Measurements from ENCODE around the gene GALNT18.
"Not testable (repeated sequence)": the region's sequence is repeated elsewhere in the genome, so short reads cannot be mapped to it uniquely, and the experiment has no call there.

GALNT18 gene

DNA sequence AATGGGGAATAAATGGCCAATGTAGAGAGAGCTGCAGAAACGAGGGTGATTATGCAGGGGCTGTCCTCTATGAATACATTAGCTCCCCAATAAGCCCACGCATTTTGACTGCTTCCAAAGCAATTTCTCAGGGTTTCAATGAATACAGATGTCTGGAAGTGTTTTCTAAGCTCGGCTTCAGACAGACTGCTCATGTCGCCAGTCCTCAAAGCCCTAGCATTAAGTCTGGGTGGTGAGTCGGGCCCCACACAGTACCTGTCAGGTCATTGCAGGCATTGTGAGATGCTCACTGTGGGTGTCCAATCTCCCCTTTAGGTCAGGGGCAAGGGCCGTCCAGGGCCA is 250.9 kb downstream of the GALNT18 start:
- no peak overlapping the region for H3K4me3 ChIP-seq (ENCODE audit: control insufficient read depth in 1 of 7, extremely low read depth in 1 of 7, insufficient read depth in 4 of 7, low read depth in 2 of 7, low read length in 6 of 7)
- no peak for DNase-seq
- no peaks in the 10 kb centered on the region for H3K27me3 ChIP-seq (replicated peaks in 2 of 5; ENCODE audit: control insufficient read depth in 4 of 5, insufficient read depth in 5 of 5, low read length in 4 of 5)
- peaks cover 0 to 6% (median 1%) of the 10 kb centered on the region in 5 experiments for H3K9me3 ChIP-seq (ENCODE audit: control extremely low read depth in 1 of 5, control insufficient read depth in 4 of 5, insufficient read depth in 2 of 5, low read depth in 1 of 5, low read length in 4 of 5)
- no peak overlapping the region for H3K27ac ChIP-seq (ENCODE audit: insufficient read depth in 1 of 2, low read depth in 1 of 2, low read length in 2 of 2, poor library complexity in 1 of 2, severe bottlenecking in 2 of 2)
- H3K36me3 ChIP-seq (ENCODE audit: control insufficient read depth in 4 of 4, insufficient read depth in 4 of 4, low read length in 3 of 4), result no peaks in the 10 kb centered on the region
- ChIA-PET CTCF (no interaction called here), POLR2A (no interaction called here)
- 98% methylated on average over 5 of the region's 6 CpGs for WGBS (ENCODE audit: insufficient coverage)
- no peaks in the 10 kb centered on the region for H3K4me1 ChIP-seq (ENCODE audit: control extremely low read depth in 1 of 4, control insufficient read depth in 4 of 4, insufficient read depth in 4 of 4, low read length in 3 of 4)

DNA sequence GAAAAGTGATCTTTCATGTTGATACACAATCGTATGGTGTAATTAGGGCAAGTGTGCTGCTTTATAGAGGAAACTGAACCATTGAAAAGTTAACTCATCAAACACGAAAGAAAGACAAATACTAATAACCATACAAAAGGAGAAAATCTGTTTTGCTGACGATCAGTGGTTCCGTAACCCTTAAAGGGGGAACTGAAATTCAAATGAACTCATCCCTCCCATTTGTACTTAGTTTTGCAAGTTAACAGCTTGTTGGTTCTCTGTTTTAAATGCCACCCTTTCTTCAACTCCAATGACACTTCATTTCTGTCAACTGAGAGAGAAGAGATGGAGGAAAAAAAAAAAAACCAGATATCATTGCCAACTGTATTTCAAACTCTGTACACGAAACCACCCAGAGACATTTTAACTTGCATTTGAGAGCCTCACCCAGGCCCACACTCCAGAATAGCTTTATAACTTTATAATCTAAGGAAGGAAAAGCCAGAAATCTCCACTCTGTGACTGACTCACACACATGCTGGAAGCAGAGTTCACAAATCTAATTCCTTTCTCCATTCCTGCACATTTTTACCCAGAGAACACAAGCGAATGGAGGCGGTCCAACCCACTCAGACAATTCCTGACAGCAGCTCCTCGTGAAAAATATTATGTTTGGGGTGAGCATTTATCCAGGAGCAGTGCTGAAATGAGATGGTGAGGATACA is 251.4 kb downstream of the GALNT18 start:
- Histone ChIP-seq H3K36me3 (ENCODE audit: control insufficient read depth in 4 of 4, insufficient read depth in 4 of 4, low read length in 3 of 4) (no peaks in the 10 kb centered on the region), H3K9me3 (ENCODE audit: control extremely low read depth in 1 of 5, control insufficient read depth in 4 of 5, insufficient read depth in 2 of 5, low read depth in 1 of 5, low read length in 4 of 5) (peaks cover 0 to 6% (median 1%) of the 10 kb centered on the region in 5 experiments), H3K4me1 (ENCODE audit: control extremely low read depth in 1 of 4, control insufficient read depth in 4 of 4, insufficient read depth in 4 of 4, low read length in 3 of 4) (no peaks in the 10 kb centered on the region), H3K27ac (ENCODE audit: insufficient read depth in 1 of 2, low read depth in 1 of 2, low read length in 2 of 2, poor library complexity in 1 of 2, severe bottlenecking in 2 of 2) (no peak overlapping the region), H3K27me3 (replicated peaks in 2 of 5; ENCODE audit: control insufficient read depth in 4 of 5, insufficient read depth in 5 of 5, low read length in 4 of 5) (no peaks in the 10 kb centered on the region), H3K4me3 (ENCODE audit: control insufficient read depth in 1 of 7, extremely low read depth in 1 of 7, insufficient read depth in 4 of 7, low read depth in 2 of 7, low read length in 6 of 7) (no peak overlapping the region)
- WGBS (ENCODE audit: insufficient coverage), result 90% methylated on average over 4 of the region's 8 CpGs
- CTCF ChIA-PET, result no interaction called here
- no peak for DNase-seq
- POLR2A ChIA-PET, result no interaction called here

DNA sequence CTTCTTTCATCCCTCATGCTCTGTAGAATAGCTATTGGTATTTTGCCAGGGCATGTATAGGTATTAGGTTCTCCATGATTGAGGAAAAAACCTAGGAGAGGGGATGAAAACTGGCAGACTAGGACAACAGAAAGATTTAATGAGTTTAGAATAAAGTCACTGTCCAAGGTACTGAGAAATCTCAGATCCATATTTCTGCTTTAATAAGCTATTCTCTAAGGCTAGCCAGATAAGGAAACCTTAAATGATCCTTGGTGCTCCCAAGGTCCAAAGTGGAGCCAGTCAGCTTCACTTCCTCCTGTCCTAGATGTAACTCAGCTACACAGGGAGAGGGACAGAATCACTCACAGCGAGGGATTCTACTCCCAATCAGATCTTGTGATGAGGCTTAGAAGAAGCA is 255.0 kb downstream of the GALNT18 start:
- H3K4me3 ChIP-seq (ENCODE audit: control insufficient read depth in 1 of 7, extremely low read depth in 1 of 7, insufficient read depth in 4 of 7, low read depth in 2 of 7, low read length in 6 of 7), result no peak overlapping the region
- H3K27ac ChIP-seq (ENCODE audit: insufficient read depth in 1 of 2, low read depth in 1 of 2, low read length in 2 of 2, poor library complexity in 1 of 2, severe bottlenecking in 2 of 2), result no peak overlapping the region
- DNase-seq, result no peak
- no peaks in the 10 kb centered on the region for H3K36me3 ChIP-seq (ENCODE audit: control insufficient read depth in 4 of 4, insufficient read depth in 4 of 4, low read length in 3 of 4)
- ChIA-PET CTCF (no interaction called here), POLR2A (no interaction called here)
- WGBS (ENCODE audit: insufficient coverage), result 83% methylated on average over 1 of the region's 1 CpG
- H3K9me3 ChIP-seq (ENCODE audit: control extremely low read depth in 1 of 5, control insufficient read depth in 4 of 5, insufficient read depth in 2 of 5, low read depth in 1 of 5, low read length in 4 of 5), result peaks cover 0 to 6% (median 1%) of the 10 kb centered on the region in 5 experiments
- H3K27me3 ChIP-seq (replicated peaks in 2 of 5; ENCODE audit: control insufficient read depth in 4 of 5, insufficient read depth in 5 of 5, low read length in 4 of 5), result no peaks in the 10 kb centered on the region
- no peaks in the 10 kb centered on the region for H3K4me1 ChIP-seq (ENCODE audit: control extremely low read depth in 1 of 4, control insufficient read depth in 4 of 4, insufficient read depth in 4 of 4, low read length in 3 of 4)

DNA sequence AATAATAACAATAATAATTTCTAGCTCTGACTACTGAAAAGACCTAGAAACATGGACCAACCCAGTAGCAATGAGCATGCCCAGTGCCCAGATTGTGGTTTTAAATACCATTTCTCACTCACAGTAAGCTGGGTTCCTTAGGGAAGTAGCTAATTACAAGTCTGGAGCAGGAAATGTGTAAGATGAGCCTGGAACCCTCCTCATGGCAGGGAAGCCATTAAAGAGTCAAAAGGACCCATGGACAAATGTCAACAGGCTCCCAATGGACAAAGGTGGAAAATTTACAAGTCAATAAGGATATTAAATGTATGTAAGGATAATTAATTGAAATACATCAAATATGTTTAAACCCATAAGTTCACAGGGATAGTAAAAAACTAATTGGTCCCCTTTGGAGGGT is 258.1 kb downstream of the GALNT18 start:
- H3K27ac ChIP-seq (ENCODE audit: insufficient read depth in 1 of 2, low read depth in 1 of 2, low read length in 2 of 2, poor library complexity in 1 of 2, severe bottlenecking in 2 of 2), result no peak overlapping the region
- CTCF ChIA-PET, result no interaction called here
- H3K4me3 ChIP-seq (ENCODE audit: control insufficient read depth in 1 of 7, extremely low read depth in 1 of 7, insufficient read depth in 4 of 7, low read depth in 2 of 7, low read length in 6 of 7), result no peak overlapping the region
- peaks cover 0 to 6% (median 1%) of the 10 kb centered on the region in 5 experiments for H3K9me3 ChIP-seq (ENCODE audit: control extremely low read depth in 1 of 5, control insufficient read depth in 4 of 5, insufficient read depth in 2 of 5, low read depth in 1 of 5, low read length in 4 of 5)
- DNase-seq, result no peak
- H3K27me3 ChIP-seq (replicated peaks in 2 of 5; ENCODE audit: control insufficient read depth in 4 of 5, insufficient read depth in 5 of 5, low read length in 4 of 5), result peaks cover 0 to 4% (median 0%) of the 10 kb centered on the region in 5 experiments
- H3K36me3 ChIP-seq (ENCODE audit: control insufficient read depth in 4 of 4, insufficient read depth in 4 of 4, low read length in 3 of 4), result no peaks in the 10 kb centered on the region
- POLR2A ChIA-PET, result no interaction called here
- H3K4me1 ChIP-seq (ENCODE audit: control extremely low read depth in 1 of 4, control insufficient read depth in 4 of 4, insufficient read depth in 4 of 4, low read length in 3 of 4), result no peaks in the 10 kb centered on the region

DNA sequence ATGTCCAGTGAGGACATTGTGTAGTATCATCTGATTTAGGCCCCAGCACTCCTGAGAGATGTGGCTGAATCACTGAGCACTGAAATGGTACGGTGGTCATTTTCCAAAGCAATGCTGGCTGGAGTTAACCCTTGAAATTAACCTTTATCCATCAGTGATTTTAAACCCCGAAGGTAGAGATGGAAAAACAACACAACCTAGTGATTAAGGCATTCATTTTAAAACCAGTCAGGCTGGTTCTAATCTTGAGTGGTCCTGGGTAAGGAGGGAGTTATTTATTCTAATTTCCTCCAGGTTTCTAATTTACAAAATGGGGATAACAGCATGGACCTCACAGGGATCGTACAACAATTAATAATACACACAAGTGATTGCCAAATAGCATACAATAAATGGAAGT is 262.2 kb downstream of the GALNT18 start:
- Histone ChIP-seq H3K4me3 (ENCODE audit: control insufficient read depth in 1 of 7, extremely low read depth in 1 of 7, insufficient read depth in 4 of 7, low read depth in 2 of 7, low read length in 6 of 7) (no peak overlapping the region), H3K36me3 (ENCODE audit: control insufficient read depth in 4 of 4, insufficient read depth in 4 of 4, low read length in 3 of 4) (no peaks in the 10 kb centered on the region), H3K4me1 (ENCODE audit: control extremely low read depth in 1 of 4, control insufficient read depth in 4 of 4, insufficient read depth in 4 of 4, low read length in 3 of 4) (no peaks in the 10 kb centered on the region), H3K9me3 (ENCODE audit: control extremely low read depth in 1 of 5, control insufficient read depth in 4 of 5, insufficient read depth in 2 of 5, low read depth in 1 of 5, low read length in 4 of 5) (no peaks in the 10 kb centered on the region), H3K27ac (ENCODE audit: insufficient read depth in 1 of 2, low read depth in 1 of 2, low read length in 2 of 2, poor library complexity in 1 of 2, severe bottlenecking in 2 of 2) (no peak overlapping the region), H3K27me3 (replicated peaks in 2 of 5; ENCODE audit: control insufficient read depth in 4 of 5, insufficient read depth in 5 of 5, low read length in 4 of 5) (peaks cover 0 to 16% (median 3%) of the 10 kb centered on the region in 5 experiments)
- ChIA-PET CTCF (no interaction called here), POLR2A (no interaction called here)
- 100% methylated on average over 1 of the region's 3 CpGs for WGBS (ENCODE audit: insufficient coverage)
- no peak for DNase-seq

DNA sequence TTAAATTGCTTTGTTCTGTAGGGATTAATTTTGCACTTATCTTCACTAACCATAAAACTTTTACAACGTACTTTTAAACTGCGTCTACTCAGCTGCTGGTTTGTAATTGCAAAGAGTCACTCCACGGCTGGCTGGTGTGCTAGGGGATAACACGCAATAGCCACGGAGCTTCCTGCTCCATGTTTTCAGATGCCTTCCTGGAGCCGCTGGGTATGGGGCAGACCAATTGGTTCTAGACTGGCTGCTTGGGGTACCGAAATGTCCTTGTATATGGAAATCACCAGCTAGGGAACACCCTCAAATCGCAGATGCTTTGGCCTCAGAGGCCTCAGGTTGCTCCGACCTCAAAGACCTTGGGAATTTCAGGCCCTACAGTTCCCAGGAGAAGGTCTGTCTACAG is 265.0 kb downstream of the GALNT18 start:
- Histone ChIP-seq H3K27ac (ENCODE audit: insufficient read depth in 1 of 2, low read depth in 1 of 2, low read length in 2 of 2, poor library complexity in 1 of 2, severe bottlenecking in 2 of 2) (no peak overlapping the region), H3K36me3 (ENCODE audit: control insufficient read depth in 4 of 4, insufficient read depth in 4 of 4, low read length in 3 of 4) (no peaks in the 10 kb centered on the region), H3K4me1 (ENCODE audit: control extremely low read depth in 1 of 4, control insufficient read depth in 4 of 4, insufficient read depth in 4 of 4, low read length in 3 of 4) (no peaks in the 10 kb centered on the region), H3K27me3 (replicated peaks in 2 of 5; ENCODE audit: control insufficient read depth in 4 of 5, insufficient read depth in 5 of 5, low read length in 4 of 5) (peaks cover 0 to 16% (median 3%) of the 10 kb centered on the region in 5 experiments), H3K4me3 (ENCODE audit: control insufficient read depth in 1 of 7, extremely low read depth in 1 of 7, insufficient read depth in 4 of 7, low read depth in 2 of 7, low read length in 6 of 7) (no peak overlapping the region), H3K9me3 (ENCODE audit: control extremely low read depth in 1 of 5, control insufficient read depth in 4 of 5, insufficient read depth in 2 of 5, low read depth in 1 of 5, low read length in 4 of 5) (no peaks in the 10 kb centered on the region)
- 90% methylated on average over 9 of the region's 9 CpGs for WGBS (ENCODE audit: insufficient coverage)
- ChIA-PET CTCF (interaction anchor here (1.0 kb wide), 1 partner anchor 431 kb away, joined by 3 read pairs; no protein-coding TSS in a partner anchor), POLR2A (no interaction called here)
- DNase-seq, result no peak

DNA sequence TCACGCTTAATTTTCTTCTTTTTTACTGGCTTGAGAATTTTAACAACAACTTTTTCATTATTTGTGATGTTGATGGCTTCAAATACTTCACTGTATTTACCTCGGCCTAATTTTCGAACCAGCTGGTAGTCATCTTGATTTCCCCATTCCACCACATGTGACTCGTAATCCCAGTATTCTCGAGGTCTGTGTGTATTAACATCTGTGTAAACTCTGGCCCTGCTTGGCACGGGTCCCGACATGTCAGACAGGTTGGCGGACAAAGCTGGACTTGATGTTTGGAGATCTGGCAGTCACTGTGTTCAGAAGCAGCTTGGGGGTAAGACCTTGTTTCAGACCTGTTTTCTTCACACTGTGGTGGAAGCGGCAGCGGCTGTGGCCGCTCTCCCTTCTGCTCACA is 268.9 kb downstream of the GALNT18 start, which contains the start of gene CSNK2A3:
Gene CSNK2A3 (minus strand): TSS at position 373 of the 400 bp plus-strand sequence. CDS start 131 bp downstream, at position 242.
- H3K36me3 ChIP-seq (ENCODE audit: control insufficient read depth in 4 of 4, insufficient read depth in 4 of 4, low read length in 3 of 4); POLR2A ChIA-PET; H3K4me1 ChIP-seq (ENCODE audit: control extremely low read depth in 1 of 4, control insufficient read depth in 4 of 4, insufficient read depth in 4 of 4, low read length in 3 of 4); CTCF ChIA-PET; H3K9me3 ChIP-seq (ENCODE audit: control extremely low read depth in 1 of 5, control insufficient read depth in 4 of 5, insufficient read depth in 2 of 5, low read depth in 1 of 5, low read length in 4 of 5); DNase-seq; H3K27ac ChIP-seq (ENCODE audit: insufficient read depth in 1 of 2, low read depth in 1 of 2, low read length in 2 of 2, poor library complexity in 1 of 2, severe bottlenecking in 2 of 2); H3K4me3 ChIP-seq (ENCODE audit: control insufficient read depth in 1 of 7, extremely low read depth in 1 of 7, insufficient read depth in 4 of 7, low read depth in 2 of 7, low read length in 6 of 7): not testable (repeated sequence)
- WGBS (ENCODE audit: insufficient coverage), result 100% methylated on average over 3 of the region's 11 CpGs
- peaks cover 0 to 14% (median 3%) of the 10 kb centered on the region in 5 experiments for H3K27me3 ChIP-seq (replicated peaks in 2 of 5; ENCODE audit: control insufficient read depth in 4 of 5, insufficient read depth in 5 of 5, low read length in 4 of 5)

Data from common myeloid progenitor, CD34-positive (primary cell).